H1 (cell line): Measurements from ENCODE around the gene LRRK1. TPM values are rescaled to one million over a fixed set of nuclear protein-coding genes. Genes with fewer than 3 reads are reported as not detected.

Source experiments
- ATF3 ChIP-seq: IDR thresholded peaks from 2 replicates; pipeline ENCODE4 v1.6.1; 2011; ENCODE audit warnings: low read depth, mild to moderate bottlenecking, low read length; ENCODE audit not compliant: insufficient read depth
- BACH1 ChIP-seq: IDR thresholded peaks from 2 replicates; pipeline ENCODE4 v1.6.1; 2012; ENCODE audit warnings: low read length, improper control_type of control experiment
- CHD7 ChIP-seq: fragments of 300-600 bp; sonication (generic); IDR thresholded peaks from 2 replicates; pipeline ENCODE4 v1.7.1; 2012; ENCODE audit warnings: low read length, moderate library complexity, mild to moderate bottlenecking, inconsistent platforms; ENCODE audit not compliant: insufficient replicate concordance
- CREB1 ChIP-seq: IDR thresholded peaks from 2 replicates; pipeline ENCODE4 v1.6.1; 2012; ENCODE audit warnings: inconsistent platforms
- CTCF ChIP-seq, 3 experiments: IDR thresholded peaks; 1 replicate in 2 of 3; 2 replicates in 1 of 3; pipeline versions ENCODE4 v1.5.1 to v1.6.1; 2011; ENCODE audit warnings: low read length in 3 of 3, mild to moderate bottlenecking in 3 of 3, inconsistent platforms in 2 of 3, low read depth in 1 of 3, moderate library complexity in 1 of 3; ENCODE audit not compliant: insufficient read depth in 1 of 3; ENCODE audit errors: control extremely low read depth in 1 of 3
- FOSL1 ChIP-seq: IDR thresholded peaks from 2 replicates; pipeline ENCODE4 v1.6.1; 2011; ENCODE audit warnings: mild to moderate bottlenecking, low read depth, low read length, moderate library complexity; ENCODE audit not compliant: insufficient read depth
- HDAC2 ChIP-seq, 2 experiments: fragments of 300-600 bp in 1 of 2; sonication (generic) in 1 of 2; IDR thresholded peaks; 2 replicates each; pipeline ENCODE4 v1.6.1; 2011 to 2012; ENCODE audit warnings: low read depth in 2 of 2, low read length in 2 of 2, mild to moderate bottlenecking in 2 of 2, moderate library complexity in 2 of 2, borderline replicate concordance in 1 of 2, inconsistent platforms in 1 of 2
- POU5F1 ChIP-seq: IDR thresholded peaks from 2 replicates; pipeline ENCODE4 v1.6.1; 2011; ENCODE audit warnings: low read depth, mild to moderate bottlenecking, low read length, moderate library complexity
- SP1 ChIP-seq: IDR thresholded peaks from 2 replicates; pipeline ENCODE4 v1.6.1; 2011; ENCODE audit warnings: low read depth, low read length
- polyA plus RNA-seq, 7 experiments: library from polyadenylated mRNA; depleted of rRNA in 3 of 7; stranded (reverse) in 5 of 7; unstranded in 2 of 7; fragments of >200 nt in 5 of 7; fragments of 200-250 nt in 2 of 7; gene quantifications; 1 replicate in 5 of 7; 2 replicates in 1 of 7; 4 replicates in 1 of 7; pipeline versions ENCODE4 v1.2.1 to v1.2.3, GENCODE V29; 2011 to 2013; ENCODE audit warnings: missing spikeins in 2 of 7, mixed read lengths in 2 of 7
- total RNA-seq: library from RNA; stranded (reverse); fragmentation: NEBNext Ultra II Directional; extraction: Animal tissue kit (Norgen Biotek cat#: 25700); gene quantifications from 2 replicates; pipeline ENCODE4 v1.2.1, GENCODE V29; 2021

Gene LRRK1
- total and polyA plus RNA-seq, 2 of the 8 experiments (the other 6 are each of a cell fraction or from before 2014, with no cell fraction given) = 1.2 to 3.6 TPM

- no peak for TF ChIP-seq CHD7
- peak; percentile 49; the same call in 1 of the 2 replicates for TF ChIP-seq CREB1
- TF ChIP-seq ATF3 = no peak
- TF ChIP-seq BACH1 = no peak
- no peak for TF ChIP-seq POU5F1
- no peak for TF ChIP-seq SP1
- TF ChIP-seq HDAC2 (IDR thresholded peaks at IDR 0.05; ENCODE audit: borderline replicate concordance in 1 of 2, low read depth in 2 of 2, low read length in 2 of 2) = no peak
- TF ChIP-seq FOSL1 = no peak
- peak; percentile 57 to 77 (median 63) for TF ChIP-seq CTCF (IDR thresholded peaks at IDR 0.05; ENCODE audit: control extremely low read depth in 1 of 3, insufficient read depth in 1 of 3, low read depth in 1 of 3, low read length in 3 of 3)
These were observed 7.1 kb downstream of the LRRK1 start (continued) for GRCh38 chr15:100926258-100926657.
